Stimulated activated CD4-positive, alpha-beta T cell treated with anti-CD3 and anti-CD28 coated beads, Interleukin-1b, Interleukin-23, amount 100 ng/mL, for 4 hours (primary cell): ENCODE measurements around the gene ARRDC4.

Experiments used
- DNase-seq, 2 donors: peaks; one replicate each; pipeline ENCODE4 v3.0.0-alpha.2; 2020; ENCODE audit warnings: low read depth in 2 of 2

Gene ARRDC4

DNA sequence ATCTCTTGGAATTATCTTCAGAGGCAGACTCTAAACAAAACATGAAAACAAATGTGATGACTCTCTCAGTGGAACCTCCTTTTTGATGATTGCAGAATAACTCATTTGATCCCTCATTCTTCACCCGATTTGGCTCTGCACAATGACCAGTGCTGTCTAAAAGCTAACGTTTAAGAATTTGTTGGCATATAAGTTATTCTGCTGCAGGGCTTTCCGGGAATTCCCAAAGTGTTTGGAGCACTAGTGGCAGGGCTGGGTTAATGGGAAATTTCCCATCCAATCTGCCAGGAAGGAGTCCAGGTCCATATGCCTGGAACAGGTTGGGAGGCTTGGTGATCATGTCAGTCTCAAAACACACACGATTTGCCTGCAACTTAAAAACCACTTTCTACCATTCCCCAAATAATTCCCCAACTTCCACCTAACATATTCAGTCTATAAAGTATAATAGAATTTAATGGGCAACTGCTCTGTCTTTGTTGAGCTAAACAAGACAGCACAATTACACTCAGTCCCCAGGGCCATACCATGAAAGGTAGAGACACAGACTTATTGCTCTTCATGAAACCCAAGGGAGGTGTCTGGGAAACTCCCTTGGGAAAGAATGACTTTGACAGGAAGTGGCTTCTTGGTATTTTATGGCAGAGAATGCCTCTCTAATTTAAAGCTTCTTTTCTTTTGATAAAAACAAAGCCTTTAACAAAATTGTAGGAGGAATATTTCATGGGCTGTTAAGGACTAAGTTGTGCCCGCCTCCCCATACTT, 38.0 kb downstream of the ARRDC4 start:
- DNase-seq = no peak

GRCh38 chr15:98000249-98001203, 40.0 kb downstream of the ARRDC4 start:
- no peak for DNase-seq

DNA sequence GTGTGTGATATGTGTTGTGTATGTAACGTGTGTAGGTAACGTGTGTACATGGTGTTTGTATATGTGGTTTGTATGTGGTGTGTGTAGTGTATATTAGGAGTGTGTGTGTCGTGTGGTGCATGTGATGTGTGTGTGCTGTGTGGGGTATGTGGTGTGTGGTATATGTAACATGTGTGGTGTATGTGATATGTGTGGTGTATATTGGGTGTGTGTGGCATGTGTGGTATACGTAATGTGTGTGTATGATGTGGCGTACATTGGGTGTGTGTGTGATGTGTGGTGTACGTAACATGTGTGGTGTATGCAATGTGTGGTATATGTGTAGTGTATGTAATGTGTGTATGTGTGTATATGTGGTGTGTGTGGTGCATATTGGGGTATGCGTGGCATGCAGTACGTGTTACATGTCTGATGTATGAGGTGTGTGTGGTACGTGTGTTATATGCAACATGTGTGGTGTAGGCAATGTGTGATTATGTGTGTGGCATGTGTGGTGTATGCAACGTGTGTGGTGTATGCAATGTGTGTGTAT, 41.2 kb downstream of the ARRDC4 start:
- DNase-seq = no peak

DNA sequence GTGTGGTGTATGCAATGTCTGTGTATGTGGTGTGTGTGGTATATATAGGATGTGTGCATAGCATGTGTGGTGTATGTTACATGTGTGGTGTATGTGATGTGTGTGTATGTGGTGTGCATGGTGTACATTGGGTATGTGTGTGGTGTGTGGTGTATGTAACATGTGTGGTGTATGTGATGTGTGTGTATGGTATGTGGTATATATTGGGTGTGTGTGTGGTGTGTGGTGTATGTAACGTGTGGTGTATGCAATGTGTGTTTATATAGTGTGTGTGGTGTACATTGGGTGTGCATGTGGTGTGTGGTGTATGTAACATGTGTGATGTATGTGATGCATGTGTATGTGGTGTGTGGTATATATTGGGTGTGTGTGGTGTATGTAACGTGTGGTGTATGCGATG, 41.9 kb downstream of the ARRDC4 start:
- DNase-seq = no peak

DNA sequence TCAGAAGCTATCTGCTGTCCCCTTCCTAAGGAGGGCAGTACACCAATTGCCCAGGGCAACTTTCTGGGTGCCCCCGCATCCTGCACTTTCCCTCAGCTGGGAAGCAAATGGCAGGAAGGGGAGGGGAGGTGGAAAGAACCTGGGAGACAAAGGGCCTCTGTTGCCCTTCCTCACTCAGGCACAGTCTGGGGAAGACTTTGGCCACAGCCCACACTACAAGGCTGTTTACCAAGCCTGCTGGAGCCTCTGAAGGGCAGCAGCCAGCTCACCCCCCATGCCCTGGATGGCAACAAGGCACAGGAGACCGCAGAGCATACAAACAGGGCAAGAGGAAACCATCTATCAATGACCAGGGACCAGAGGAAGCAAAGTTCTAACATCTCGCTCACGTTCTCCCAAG, 42.4 kb downstream of the ARRDC4 start:
- no peak for DNase-seq

GRCh38 chr15:98003518-98003917, 43.0 kb downstream of the ARRDC4 start:
- no peak for DNase-seq

DNA sequence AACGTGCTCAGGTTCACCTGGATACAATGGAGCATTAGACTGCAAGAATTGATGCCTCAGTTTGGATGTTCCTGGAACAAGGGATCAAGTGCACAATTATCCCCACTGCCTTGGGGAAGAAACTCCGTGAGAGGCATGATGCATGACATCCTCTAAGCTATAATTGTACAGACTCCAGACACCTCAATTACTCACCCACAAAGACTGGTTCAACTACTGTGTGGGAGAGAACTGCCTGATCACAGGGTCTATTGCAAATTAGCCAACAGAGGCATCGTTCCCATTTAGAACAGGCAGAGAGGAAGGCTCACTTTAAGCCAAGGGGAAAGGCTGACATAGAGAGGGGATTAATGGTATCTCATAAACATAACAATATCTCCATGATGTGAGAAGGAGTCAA, 43.5 kb downstream of the ARRDC4 start:
- no peak for DNase-seq

GRCh38 chr15:98005659-98006058, 45.2 kb downstream of the ARRDC4 start:
- no peak for DNase-seq

GRCh38 chr15:98009169-98009568, 48.7 kb downstream of the ARRDC4 start:
- no peak for DNase-seq

DNA sequence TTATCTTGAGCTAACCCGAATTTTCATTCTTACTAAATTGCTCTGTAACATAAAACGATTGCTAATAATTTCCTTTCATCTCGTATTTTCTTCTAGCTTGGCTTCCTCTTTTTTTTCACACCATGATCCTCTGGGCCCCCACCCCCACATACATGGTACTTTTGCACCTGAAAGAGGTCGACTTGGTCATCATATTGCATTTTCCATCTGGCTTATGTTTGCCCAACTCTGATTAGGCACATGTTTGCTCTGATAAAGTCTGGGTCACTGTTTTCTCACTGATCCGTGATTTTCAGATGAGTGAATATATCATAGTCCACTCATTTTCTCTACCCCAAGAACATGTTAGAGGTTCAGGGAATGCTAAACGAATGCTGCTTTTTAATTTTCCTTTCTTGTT, 49.5 kb downstream of the ARRDC4 start:
- DNase-seq = no peak

DNA sequence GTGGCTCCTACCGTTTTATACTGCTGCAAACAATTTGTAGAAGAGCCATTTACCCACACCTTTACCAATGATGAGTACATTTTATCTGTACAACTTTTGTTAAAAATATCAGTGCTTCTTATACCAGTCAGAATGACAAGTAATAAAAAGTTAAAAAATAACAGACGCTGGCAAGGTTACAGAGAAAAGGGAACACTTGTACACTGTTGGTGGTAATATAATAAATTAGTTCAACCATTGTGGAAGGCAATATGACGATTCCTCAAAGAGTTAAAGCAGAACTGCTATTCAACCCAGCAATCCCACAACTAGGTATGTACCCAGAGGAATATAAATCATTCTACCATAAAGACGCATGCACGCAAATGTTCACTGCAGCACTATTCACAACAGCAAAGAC, 51.9 kb downstream of the ARRDC4 start:
- DNase-seq = no peak

GRCh38 chr15:98013631-98014030, 53.1 kb downstream of the ARRDC4 start:
- no peak for DNase-seq

DNA sequence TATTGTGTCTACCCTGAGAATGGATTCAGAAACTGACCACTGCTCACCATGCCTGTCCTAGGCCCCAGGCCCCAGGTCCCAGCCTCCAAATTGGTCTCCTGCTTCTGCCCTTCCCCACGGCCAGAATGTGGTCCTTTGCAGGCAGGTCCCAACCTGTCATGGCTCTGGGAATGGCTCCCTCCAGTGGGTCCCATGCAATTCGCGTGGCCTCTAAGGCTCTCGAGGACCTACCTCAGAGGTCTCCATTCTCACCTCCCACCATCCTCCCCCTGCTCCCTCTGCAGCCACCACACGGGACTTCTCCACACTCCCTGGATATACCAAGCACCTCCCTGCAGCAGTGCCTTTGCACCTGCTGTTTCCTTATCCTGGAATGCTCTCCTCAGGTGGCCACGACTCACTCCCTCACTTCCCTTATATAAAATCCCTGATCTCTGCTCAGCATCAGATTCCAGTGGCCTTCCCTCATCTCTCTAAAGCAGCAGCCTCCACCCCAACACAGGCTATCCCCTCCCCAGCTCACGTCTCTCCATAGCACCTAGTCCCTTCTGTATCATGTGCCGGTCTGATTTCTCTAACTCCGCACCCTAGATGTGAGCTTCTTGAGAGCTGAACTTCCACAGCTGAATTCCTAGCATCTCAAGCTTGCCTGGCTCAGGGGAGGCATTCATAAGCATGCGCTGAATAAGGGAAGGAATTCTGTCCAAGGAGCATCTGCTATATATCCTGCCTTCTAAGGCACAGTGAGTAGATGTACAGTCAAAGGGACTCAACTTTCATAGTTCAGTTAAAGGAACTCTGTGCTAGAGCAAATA, 56.9 kb downstream of the ARRDC4 start:
- DNase-seq = no peak

GRCh38 chr15:98018761-98019351, 58.4 kb downstream of the ARRDC4 start:
- no peak for DNase-seq
